NCI-H146 treated with DMSO at 0.1 percent for 48 hours (cell line): ENCODE results near the gene PPIE.

ENCODE experiments used
- DNase-seq: peaks from one replicate; lab custom pipeline; 2025; ENCODE audit not compliant: unreplicated experiment; lab: John Stamatoyannopoulos, UW

The PPIE gene

DNA sequence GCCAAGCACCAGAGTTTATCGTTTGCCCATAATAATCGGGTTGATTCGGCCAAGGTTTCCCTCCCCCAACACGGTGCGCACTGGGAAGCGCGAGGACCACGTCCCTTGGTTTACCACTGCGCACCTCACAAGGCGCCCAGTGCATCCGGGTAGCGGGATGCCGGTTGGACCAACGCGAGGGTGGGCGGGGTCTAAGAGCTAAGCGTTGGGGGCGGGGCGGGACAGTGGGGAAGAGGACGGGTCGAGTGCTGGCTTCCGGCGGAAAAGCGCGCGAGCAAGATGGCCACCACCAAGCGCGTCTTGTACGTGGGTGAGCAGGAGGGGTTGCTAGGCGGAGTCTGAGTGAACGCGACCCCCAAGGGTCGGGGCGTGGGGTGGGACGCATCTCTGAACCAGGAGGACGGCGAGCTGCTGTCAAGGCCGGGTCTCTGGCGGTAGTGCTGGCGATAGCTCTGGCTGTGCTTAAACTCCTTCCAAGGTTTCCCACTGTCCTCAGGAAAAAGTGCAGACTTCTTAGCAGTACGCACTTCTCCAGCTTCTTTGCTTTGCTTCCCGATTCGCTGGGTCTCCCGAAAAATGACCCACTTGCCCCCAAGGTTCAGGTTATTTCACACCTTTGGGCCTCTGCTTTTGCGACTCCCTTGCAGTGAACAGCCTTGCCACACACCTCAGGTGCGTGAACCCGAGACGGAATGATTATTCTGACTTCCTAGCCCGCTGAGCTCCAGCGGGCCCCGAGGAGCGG, at the start of gene PPIE:
TSS of gene PPIE (plus strand) at position 261 of the 745 bp plus-strand sequence. CDS start at position 280, 19 bp downstream.
- DNase-seq, result peak; percentile 40

DNA sequence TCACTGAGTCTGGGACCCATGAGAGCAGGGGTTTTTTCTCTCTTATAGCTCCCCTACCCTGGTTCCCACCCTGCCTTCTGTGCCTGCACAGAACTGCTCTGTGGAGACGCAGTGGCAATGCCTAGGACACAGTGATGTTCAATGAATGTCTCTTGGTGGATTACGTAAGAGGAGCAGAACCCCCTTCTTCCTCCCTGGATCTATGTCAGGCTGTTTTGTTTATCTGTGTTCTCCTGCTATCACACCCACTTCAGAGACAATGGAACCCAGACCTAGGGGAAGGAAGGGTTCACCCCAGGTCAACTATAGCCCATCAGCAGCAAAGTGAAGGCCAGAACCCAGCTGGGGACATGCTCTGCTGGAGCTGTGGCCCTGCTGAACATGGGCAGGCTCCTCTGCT, 49.5 kb upstream of the PPIE start:
- DNase-seq, result no peak

DNA sequence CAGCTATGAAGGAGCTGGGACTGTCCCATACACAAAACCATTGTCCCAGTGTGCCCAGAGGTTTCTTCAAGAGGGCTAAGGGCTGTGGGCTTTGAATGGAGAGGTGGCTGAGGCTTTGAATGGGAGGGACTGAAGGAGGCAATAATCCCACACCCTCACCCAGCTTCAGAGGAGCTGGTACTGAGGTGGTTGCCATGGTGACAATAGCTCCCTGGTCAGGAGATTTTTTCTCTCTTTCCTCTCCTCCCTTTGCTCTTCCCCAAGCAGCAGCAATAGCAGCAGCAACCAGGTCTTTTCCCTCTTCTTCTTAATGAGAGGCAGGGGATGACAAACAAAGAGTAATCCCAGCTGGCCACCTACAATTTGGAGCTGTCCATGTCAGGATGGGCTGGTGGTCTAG, 49.0 kb upstream of the PPIE start:
- DNase-seq, result no peak

DNA sequence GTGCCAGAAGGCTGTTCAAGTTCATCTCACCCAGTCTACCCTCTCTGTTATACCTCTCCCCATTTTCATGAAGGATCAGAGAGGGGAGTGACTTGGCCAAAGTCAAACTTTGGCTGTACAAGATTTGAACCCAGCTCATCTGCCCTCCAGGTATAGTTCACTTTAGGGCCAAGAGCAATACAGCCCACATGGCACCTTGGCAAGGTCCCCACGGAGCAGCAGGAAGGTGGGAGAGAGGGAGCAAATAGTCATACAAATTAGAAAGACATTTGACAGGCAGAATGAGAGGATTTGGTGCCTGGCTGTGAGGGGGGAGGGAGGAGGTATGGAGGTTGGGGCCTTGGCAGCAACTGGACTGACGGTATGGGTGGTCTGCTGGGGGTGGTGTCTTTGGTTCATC, 48.5 kb upstream of the PPIE start:
- DNase-seq, result no peak

DNA sequence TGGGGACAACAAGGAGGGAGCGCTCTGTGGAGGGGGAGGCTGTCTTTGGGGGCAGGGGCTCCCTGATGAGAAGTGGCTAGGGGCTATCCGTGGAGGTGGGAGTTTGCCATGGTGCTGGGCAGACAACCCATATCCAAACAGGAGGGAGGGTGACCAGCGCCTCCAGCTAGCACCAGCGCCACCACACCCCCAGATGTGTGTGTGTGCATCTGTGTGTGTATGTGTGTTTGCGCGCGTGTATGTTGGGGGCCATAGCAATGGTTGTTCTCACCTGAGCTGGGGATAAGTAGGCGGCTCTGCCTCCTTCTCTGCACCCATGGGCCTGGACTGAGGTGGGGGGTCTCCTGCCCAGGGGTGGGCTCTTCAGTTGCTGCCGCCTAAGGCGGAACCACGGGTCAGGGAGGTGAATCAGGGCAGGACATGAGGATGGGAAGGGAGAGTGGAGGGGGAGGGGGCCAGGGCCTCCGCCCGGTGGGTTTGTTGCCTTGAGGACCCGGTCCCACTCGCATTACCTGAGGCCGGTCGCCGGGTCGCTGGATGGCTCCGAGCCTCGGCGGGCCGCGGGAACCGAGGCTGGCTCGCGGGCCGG, 47.8 kb upstream of the PPIE start:
- DNase-seq, result no peak

DNA sequence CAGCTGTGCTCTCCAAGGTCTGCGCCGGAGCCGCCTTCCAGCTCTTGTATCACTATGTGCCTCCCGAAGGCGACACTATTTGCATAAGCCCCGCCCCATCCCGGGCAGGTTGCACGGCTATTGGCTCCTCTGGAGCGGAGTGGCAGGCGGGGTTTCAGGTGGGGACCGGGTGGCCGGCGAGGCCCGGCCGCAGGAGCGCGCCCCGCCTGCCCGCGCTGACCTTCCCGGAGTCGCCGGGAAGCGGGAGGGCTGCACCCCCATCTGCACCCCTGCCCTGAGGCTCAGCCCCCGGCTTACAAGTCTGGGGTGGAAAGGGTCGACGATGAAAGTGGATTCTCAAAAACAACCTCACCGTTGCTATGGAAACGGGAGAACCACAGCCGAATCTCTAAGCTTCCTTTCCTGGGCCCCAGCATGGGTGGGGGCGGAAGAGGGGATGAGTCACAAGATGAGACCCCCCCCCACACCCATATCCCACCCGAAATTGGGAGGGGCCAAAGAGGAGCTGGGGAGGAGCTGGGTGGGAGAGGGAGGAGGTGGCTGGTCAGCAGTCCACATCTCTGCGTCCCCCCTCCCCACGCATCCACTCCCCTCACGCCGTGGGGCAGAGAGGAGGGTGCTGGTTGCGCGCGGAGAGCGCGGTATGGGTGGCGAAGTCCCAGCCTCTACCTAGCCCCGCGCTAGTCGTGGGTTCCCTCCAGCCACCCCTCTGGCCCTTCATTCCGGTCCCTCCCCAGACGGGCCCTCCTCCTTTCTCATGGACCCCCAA, 47.1 kb upstream of the PPIE start, which contains the start of gene HPCAL4:
TSS of gene HPCAL4 (minus strand) at position 51 of the 769 bp plus-strand sequence. CDS start 6,830 bp downstream, outside the sequence.
- DNase-seq, result peak; percentile 56

DNA sequence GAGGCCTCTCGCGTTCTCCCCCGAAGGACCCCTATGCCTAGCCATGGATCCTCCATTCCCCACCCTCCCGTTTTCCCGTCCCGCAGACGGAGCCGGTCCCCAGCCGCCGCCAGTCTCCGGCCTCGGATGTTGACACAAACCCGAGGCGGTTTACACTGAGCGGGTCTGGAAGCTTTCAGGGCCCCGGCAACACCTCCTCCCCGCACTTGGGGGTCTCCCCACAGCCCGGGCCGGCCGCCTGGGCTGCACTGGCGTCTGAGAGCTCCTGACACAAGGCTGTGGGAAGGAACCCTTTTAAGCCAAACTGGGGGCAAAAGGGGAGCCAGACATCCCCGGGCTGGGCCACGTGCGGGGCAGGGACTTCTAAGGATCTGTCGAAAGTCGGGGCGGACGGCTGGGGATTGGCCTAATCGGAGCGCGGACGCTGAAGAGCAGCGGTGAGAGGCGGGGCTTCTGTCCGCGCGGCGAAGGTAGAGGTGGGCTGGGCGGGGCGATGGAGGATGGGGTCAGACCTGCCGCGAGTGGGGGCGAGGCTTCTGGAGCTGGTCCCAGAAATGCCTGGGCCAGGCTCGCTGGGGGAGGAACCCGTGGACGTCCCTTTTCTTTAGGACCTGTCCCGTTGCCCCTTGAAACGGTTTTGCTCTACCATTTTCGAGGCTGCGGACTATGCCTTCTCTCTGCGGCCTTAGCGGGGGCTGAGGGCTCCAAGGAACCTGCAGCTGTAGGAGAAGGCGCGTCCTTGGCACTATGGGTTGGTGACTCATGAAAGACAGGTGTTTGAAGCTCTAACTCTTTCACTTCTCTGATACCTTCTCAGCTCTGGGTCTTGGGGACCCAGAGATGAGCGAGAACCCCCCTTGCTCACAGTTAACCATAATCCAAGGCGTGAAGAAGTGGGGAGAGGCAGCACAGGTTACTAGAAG, 46.3 kb upstream of the PPIE start:
- no peak for DNase-seq

DNA sequence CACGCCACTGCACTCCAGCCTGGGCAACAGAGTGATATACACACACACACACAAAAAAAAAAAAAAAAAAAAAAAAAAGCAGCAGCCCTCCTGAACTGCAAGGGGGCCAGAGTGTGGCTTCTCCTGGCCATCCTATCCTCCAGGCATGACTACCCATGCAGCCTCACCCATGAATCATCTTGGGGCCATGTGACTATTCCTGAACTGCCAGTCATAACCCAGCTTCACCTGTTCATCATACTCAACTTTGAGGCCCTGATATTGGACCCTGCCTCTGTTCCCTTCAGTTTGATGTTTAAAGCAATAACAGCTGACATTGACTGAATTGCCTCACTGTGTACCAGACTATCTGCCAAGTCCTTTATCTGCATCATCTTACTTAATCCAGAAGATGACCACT, 44.7 kb upstream of the PPIE start:
- no peak for DNase-seq

DNA sequence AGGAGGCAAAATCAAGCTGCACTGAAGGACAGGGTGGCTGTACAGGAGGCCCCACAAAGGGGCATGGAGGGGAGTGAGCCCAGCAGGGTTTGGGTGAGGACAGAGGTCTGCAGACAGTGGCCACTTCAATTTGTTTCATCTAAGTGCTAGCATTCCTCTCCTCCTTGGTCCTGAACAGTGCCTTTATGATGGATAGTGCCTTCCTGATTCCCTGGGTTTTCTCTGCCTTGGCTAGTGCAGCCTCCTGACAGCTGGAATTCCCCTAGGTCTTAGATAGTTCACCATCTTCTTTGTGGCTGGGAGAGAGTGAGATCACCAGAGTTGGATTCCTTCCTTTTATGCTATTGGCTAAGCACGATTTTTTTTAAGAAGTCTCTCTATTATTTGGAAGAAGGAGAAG, 43.7 kb upstream of the PPIE start:
- DNase-seq, result no peak

DNA sequence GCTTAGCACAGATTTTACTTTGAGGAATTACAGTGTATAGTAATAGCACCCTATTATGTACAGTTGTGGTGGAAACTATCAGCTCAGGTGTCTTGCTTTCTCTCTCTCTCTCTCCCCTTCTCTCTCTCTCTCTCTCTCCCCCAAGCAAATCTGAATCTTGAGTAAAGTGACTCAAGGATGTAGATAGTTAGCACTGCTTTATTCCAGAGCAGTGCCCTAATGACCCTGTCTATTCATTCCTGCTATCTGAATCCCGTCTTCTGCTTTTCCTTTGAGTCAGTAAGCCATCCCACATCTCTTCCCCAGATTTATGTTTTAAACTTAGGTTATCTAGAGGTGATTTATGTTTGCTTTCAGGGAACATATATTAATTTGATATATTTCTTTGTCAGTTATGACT, 42.2 kb upstream of the PPIE start:
- DNase-seq, result no peak

DNA sequence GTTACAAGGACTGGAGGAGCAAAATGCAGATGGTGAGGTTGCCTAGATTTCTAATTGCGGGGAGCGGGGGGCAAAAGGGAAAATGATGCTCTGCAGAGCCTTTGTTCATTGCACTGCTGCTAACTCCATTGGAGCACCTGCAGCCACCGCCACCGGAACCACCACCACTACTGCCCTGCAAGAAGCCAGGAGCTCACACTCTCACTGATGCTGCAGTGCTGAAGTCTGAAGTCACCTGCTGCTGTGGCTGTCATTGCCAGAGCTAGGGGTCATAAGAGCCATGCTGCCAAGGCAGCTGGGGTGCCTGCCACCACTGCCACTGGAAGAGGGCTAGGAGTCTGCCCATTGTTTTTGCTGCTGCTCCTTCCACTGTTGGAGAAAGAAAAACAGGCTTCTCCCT, 40.1 kb upstream of the PPIE start:
- no peak for DNase-seq

DNA sequence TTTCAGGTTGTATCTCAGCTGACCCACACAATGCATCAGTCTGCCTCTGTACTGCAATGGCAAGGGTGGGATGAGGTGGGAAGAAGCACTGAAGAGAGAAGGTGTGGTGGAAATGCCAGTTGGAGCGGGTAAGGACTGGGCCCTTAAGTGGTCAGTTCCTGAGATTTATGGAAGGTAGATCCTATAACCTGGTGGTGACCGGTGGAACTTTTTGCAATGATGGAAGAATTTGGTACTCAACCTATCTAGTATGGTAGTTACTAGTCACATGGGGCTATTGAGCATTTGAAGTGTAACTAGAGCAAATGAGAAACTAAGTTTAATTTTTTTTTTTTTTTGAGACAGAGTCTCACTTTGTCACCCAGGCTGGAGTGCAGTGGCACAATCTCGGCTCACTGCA, 39.3 kb upstream of the PPIE start:
- DNase-seq, result no peak

DNA sequence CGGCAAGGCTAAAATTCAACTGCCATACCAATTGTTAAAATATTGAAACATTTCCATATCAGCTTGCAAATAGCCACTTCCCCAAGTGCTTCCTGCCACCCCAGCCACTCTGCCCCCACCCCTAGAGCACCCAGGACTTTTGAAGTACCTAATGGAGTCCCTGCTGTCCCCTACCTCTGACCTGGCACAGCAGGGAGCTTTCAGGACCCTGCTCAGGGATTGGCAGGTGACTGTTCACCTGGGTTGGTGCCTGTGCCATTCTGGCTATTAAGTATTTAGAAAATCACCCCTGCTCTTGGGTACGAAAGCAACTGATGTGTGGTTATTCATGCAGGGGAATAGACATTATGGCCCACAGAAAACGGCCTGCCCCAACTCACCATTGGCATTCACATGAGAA, 38.3 kb upstream of the PPIE start:
- no peak for DNase-seq

DNA sequence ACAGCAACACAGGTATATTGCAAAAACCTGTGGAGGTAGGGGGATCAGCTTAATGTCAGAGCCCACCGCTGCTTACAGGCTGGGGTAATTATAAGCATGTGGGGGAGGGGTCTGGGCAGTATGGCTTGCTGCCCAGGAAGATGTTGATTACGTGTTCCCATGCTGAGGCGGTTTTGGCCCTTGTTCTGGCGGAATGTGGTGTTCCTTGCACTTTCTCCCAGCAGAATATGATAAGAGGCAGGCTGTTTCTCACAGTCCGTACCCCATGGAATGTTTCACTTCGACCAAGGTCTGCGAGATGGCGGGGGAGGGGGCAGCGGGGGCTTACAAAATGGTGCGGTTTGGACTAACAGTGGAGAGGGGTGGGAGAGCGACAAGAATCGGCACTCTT, 37.6 kb upstream of the PPIE start:
- no peak for DNase-seq

DNA sequence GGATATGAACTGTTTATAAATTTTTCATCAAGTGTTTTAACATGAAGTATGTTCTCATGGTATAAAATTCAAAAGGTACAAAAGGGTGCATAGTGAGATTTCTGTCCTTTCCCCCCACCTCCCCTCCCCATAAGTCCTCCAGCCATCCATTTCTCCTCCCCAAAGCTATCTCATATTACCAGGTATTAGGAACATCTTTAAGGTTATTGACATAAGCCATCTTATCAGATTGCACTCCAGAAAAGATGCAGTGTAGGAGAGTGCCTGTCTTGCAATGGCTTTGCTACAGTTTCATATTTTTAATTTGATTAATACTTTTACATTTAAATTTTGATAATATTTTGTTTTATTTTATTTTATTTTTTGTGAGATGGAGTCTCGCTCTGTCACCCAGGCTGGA, 33.9 kb upstream of the PPIE start:
- DNase-seq, result no peak

DNA sequence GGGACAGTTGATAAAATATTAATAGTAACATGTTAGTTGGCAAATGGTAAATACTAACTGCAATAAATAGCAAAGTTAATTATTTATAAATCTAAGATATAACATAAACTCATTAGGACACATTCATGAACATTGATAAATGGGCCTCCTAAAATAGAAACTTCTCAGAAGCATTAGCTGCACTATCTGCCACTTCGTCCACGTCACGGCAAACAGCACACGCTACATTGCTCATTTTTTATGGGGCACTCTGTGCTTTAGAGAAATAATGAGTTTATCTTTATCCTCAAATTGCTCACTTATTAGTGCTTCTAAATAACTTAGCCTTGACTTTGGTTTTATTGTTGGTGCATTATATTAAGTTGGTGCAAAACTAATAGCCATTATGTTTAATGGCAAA, 31.2 kb upstream of the PPIE start:
- DNase-seq, result no peak

DNA sequence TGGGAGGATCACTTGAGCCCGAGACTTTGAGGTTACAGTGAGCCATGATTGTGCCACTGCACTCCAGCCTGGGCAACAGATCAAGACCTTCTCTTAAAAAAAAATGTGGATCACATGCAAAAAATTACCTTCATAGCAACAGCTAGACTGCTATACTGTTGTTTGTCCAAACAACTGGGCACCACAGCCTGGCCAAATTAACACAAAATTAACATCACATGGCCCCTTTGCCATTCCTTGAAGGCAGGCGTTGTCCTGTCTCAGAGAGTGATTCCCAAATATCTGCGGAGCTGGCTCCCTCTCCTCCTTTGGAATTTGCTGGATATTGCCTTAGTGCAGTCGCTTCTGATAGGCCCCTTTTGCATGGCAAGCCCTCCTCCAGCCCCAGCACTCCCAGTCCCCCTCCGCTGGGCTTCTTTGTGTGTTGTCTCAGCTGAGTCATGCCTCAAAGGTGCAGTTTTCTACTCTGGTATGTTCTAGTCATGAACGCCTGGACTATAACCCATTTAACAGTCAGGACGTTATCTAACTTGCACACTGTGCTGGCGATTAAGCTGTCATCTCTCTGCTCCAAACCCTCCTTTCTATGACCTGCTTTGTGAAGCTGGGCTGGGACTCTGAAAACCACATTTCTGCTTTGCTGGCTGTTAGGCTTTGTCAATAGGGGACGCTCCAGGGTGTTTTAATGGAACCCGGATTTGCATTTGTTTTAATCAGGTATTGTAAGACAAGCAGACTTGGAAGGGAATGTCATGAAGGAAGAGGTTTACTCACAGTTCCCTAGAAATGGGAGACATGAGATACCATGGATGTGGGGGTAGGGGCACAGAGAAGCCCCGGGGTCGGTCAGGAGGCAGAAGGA, 27.3 kb upstream of the PPIE start:
- no peak for DNase-seq

DNA sequence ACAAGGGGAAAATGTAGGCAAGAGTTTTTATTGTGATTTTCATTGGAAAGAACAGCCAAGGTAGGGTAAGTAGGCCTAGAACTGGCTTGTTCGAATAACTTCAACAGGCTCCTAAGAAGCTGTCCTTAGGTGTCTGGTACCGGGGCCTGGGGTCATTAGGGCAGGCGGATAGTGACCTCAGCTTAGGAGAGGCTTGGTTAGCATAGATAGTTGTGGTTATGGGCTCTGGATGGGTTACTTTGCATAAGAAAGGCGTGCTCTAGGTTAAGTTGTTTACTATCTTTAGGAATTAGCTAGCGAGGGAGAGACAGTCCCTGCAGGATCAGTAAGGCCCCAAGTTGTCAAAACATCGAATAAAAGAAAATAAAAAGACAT, 26.7 kb upstream of the PPIE start:
- DNase-seq, result no peak

DNA sequence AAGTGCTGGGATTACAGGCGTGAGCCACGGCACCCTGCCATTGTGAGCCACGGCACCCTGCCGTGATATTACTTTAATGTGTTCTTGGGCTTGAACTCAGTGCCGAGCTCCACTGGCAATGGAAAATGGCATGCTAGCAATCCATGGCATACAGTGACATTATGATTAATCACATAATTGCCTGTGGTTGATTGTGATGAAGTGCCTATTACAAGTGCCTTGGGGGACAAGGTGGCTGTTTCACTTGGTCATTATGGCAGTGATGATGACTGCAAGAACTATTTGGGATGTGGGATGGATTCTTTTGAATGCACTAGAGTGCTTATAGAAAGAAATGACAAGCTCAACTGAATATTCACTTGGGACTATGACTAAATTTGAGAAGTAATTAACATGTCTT, 25.1 kb upstream of the PPIE start:
- DNase-seq, result no peak

DNA sequence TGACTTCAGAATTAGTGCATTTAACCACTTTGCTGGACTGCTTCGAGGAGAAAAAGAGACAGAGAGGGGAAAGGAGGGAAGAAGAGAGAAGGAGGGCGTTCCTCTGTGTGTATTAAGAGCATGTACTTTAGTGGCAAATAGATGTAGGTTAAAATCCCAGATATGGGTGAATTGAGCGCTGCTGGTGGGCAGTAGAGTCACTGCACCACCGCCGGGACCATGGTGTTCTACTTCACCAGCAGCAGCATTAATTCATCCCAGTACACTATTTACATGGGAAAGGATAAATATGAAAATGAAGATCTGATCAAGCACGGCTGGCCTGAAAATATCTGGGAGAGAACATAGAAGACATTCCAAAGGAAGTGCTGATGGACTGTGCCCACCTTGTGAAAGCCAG, 20.9 kb upstream of the PPIE start:
- no peak for DNase-seq
